NCI-H2227 (cell line): ENCODE data around the gene PTRHD1.
A peak's percentile ranks its signal among the peaks of the same experiment; 100 is the strongest.
"Not testable (repeated sequence)": the region's sequence is repeated elsewhere in the genome, so short reads cannot be mapped to it uniquely, and the experiment has no call there.

Source experiments
- DNase-seq: peaks from one replicate; lab custom pipeline; 2025; ENCODE audit not compliant: unreplicated experiment; lab: John Stamatoyannopoulos, UW

PTRHD1 gene

DNA sequence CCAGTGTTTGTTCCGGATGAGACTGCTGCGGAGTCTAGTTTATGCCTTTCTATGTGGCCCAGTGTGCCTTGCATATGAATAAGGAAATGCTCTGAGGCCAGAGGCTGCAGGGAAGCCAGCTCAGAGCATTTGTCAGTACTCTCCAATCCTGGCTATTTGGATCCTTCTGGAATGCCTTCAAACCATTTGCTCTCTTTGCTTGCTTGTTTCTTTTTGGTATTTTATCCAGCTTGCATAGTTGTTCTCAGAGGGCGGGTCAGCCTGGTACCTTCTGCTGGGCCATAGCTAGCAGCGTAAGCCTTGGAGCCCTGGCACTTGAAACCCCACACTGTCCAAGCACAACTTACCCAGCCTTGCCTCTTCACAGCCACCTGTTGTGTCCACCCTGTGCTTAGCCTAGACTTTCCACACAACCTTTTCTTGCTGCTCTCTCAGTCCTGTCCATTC, 20.5 kb upstream of the PTRHD1 start:
- no peak for DNase-seq

DNA sequence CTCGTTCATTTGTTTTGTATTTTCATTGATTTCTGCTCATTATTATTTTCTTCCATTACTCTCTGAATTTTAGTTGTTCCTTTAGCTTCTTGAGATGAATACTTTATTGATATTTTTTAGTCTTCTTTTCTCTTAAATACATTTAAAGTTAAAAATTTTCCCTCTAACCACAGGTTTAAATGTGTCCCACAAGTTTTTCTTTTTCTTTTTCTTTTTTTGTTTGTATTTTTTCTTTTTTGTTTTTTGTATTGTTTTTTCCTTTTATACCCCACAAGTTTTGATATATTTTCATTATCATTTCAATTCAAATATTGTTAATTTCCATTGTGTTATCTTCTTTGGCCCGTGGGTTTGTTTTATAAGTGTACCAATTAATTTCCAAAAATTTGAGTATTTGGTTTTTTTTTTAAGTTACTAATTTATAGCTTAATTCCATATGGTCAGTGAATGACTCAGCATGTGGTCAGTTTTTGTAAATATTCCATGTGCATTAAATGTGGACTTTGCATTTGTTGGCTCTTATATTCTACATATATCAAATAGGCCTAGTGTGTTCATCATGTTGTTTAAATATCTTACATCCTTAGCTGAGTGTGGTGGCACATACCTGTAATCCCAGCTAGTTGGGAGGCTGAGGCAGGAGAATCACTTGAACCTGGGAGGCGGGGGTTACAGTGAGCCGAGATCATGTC, 16.3 kb upstream of the PTRHD1 start:
- no peak for DNase-seq

DNA sequence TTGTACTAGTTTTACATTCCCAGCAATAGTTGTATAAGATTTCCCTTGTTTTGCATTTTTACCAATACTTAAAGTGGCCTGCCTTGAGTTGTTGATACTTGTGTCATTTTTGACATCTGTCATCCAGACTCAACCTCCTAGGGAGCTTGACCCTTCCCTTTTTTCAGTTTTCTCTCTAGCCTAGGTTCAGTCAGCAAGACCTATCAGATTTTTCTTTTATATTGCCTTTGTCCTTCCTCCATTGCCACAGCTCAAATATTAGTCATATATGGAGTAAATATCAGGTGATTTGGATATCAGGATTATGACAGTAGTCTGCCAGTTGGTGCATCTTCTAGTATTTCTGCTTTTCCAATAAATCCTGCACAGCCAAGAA, 13.5 kb upstream of the PTRHD1 start:
- DNase-seq = no peak

DNA sequence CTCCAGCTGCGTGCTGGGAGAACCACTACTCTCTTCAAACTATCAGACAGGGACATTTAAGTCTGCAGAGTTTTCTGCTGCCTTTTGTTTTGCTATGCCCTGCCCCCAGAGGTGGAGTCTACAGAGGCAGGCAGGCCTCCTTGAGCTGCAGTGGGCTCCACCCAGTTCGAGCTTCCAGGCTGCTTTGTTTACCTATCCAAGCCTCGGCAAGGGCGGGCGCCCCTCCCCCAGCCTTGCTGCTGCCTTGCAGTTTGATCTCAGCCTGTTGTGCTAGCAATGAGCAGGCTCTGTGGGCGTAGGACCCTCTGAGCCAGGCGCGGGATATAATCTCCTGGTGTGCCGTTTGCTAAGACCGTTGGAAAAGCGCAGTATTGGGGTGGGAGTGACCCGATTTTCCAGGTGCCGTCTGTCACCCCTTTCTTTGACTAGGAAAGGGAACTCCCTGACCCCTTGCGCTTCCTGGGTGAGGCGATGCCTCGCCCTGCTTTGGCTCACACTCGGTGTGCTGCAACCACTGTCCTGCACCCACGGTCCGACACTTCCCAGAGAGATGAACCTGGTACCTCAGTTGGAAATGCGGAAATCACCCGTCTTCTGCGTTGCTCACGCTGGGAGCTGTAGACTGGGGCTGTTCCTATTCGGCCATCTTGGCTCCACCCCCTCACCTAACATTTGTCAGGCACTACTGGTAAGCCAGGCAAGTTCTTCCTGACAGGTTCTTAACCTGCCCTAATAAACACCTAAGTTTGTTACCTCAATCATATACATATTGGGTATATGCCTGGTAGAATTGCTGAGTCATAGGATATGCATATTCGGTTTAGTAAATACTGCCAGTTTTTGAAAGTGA, 12.8 kb upstream of the PTRHD1 start:
- not testable (repeated sequence) for DNase-seq

DNA sequence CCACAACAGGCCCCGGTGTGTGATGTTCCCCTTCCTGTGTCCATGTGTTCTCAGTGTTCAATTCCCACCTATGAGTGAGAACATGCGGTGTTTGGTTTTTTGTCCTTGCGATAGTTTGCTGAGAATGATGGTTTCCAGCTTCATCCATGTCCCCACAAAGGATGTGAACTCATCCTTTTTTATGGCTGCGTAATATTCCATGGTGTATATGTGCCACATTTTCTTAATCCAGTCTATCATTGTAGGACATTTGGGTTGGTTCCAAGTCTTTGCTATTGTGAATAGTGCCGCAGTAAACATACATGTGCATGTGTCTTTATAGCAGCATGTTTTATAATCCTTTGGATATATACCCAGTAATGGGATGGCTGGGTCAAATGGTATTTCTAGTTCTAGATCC, 7.3 kb upstream of the PTRHD1 start:
- not testable (repeated sequence) for DNase-seq

DNA sequence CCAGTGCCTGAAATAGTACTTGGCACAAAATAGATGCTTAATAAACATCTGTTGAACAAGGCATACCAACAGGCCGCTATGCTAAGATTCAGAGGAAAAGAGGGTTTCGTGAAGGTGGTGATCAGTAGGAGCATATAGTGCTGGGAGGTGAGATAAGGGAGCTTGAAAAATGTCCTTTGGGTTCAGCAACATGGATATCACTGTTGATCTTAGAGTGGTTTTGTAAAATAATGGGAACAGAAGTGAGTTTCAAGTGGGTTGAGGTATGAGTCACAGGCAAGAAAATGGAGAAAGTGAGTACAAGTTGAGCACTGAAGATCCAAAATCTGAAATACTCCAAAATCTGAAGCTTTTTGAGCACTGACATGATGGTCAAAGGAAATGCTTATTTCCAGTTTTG, 4.5 kb upstream of the PTRHD1 start:
- DNase-seq = no peak

DNA sequence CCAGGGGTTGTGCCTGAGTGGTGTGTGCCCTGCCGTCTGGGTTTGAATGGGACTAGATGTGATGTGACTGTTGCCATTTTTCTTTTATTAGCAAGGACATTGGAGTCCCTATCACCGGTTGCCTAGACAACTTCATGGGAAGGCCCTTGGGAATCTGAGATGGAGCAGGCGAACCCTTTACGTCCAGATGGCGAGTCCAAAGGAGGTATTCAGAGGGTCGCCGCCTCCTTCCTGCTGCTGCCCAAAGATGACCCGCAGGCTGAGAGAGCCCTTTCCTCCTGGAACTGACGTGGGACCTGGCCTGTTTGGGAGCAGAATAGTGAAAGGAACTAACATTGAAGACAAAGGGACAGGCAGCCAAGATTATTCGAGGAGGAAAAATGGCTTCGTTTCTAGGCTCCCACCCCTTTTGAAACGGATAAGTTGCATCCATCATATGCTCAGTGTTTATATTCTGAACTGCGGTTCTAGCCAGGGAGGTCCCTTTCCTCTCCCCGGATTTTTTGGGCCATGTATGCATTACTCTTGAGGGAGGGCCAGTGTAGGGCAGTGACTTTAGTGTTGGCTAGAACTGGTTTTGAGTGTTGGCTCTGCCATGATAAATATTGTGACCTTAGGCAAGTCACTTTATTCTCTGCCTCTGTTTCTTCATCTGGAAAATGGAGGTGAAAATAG, 707 bp upstream of the PTRHD1 start:
- DNase-seq = peak; percentile 67

DNA sequence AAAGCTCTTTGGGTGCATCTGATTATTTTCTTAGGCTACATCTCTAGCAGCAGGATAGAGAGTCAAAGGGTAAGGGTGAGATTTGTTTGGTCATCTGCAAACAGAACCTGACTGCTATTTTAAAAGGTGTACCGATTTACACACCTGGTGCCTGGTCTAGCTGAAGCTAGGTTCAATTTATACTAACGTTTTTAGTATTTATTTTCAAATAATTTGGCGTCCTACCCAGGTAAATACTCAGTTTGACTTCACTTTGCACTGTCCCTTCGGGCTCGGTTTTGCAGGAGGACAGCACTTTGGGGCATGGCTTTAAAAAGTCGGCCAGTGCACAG, 683 bp downstream of the PTRHD1 start:
- no peak for DNase-seq

DNA sequence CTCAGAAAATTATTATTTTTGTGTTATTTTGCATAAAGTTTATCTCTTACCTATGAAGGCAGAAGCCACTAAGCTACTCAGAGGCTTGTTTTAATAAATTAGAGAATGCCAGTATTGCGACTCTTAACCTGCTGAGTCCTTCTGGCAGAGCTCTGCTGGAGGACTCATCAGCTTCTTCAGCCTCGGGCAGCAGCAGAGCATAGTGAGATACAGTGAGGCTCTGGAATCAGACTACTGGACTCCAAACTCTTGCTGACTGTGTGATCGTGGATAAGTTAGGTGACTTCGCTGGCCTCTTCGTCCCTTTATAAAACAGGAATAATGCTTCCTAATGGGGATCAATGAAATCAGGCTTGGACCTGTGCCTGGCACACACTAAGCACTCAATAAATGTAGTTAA, 1.7 kb downstream of the PTRHD1 start:
- no peak for DNase-seq

DNA sequence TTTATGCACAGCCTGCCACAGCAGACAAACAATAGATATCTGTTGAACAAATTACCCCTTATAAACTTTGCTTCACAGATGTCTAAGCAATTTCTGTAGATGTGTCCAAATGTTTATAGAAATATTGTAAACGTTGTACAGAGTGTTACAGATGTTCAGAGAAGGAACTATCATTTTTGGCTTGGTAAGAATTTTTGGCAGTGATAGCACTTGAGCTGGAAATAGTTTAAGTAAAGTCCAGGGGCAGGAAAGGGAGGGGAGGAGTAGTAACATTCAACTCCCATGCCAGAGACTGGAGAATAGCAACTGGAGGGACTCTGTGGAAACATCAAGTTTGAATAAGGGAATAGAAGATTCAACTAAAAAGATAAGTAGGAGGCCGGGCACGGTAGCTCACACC, 4.4 kb downstream of the PTRHD1 start:
- DNase-seq = no peak

DNA sequence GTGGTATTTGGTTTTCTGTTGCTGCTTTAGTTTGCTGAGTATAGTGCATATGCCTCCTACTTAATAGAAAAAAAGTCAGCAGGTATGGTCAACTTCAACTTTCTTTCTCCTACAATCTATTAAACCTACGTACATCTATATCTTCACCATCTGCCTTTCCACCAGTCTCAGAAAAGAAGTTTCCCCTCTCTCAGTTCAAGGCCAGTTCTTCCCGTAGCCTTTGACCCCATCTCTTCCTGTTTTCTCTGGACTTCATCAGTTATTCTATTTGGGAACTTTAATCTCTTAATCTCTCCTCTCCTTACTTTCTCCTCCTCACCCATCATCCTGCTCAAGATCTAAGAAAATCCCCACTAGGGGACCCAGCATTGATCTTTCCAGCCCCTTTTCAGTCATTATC, 5.7 kb downstream of the PTRHD1 start:
- DNase-seq = no peak

DNA sequence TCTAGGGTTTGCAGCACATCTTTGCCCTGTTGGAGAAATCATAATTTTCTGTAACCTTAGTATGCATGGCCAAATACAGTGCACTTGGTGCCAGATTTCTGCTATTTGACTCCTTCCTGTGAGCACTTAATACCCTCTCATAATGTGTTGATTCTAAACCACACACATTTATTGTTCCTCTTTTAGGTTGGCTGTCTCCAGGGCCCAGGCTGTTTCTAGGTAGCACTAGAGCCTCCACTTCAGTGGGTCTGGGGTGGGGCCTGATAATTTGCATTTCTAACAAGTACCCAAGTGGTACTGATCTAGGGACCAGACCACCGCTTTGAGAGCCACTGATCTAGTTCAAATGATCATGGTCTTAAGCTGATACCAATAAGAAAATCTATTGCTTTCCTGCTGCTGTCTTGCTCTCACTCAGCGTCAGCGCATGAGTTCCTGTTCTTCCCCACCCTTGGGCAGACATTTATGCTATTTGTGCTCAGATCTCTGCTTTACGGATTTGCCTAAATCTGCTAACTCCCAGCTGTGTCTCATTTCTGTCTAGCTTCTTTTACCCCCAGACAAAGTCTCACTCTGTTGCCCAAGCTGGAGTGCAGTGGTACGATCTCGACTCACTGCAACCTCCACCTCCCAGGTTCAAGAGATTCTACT, 7.4 kb downstream of the PTRHD1 start:
- DNase-seq = no peak

DNA sequence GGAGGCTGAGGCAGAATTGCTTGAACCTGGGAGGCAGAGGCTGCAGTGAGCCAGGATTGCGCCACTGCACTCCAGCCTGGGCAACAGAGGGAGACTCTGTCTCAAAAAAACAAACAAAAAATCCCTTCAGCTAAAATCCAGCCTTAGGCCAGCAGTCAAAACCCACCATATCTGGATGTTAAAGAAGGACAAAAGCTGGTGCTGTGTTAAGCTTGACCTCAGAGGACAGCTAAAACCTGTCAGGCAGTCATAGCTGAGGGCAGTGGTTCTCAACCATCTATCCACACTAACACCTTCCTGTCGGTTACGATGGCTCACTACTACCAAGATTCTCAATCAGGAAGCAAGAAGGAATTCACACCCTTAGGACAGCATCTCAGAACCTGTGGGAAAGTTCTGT, 9.6 kb downstream of the PTRHD1 start:
- no peak for DNase-seq

DNA sequence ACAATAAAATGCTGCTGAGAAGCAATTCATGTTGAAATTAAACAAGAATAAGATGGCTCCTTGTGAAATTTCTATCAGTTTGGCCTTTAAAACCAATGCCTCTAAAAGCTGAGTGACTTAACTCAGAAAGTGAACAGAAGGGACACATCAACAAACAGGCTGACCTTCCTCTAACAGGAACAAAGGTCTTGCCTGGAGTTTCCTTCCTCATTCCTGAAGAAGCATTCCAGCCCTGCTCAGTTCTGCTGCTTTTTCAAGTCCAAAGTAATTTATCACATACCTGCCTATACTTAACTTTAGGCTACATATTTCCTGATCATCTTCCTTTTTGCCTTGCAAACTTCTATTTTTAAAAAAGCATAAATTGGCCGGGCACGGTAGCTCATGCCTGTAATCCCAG, 14.1 kb downstream of the PTRHD1 start:
- DNase-seq = no peak

DNA sequence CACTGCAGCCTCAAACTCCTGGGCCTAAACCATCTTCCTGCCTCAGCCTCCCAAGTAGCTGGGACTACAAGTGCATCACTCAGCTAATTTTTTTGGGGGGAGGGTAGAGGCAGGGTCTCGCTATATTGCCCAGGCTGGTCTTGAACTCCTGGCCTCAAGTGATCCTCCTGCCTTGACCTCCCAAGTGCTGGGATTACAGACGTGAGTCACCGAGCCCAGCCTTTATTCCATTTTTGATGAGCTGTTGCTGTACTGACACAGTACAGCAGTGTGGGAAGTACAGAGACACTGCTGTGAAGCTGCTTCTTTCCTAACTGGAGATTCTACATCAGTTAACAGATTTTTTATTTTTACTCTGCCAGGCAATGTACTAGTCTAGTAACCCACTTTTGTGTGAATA, 18.8 kb downstream of the PTRHD1 start:
- DNase-seq = no peak

DNA sequence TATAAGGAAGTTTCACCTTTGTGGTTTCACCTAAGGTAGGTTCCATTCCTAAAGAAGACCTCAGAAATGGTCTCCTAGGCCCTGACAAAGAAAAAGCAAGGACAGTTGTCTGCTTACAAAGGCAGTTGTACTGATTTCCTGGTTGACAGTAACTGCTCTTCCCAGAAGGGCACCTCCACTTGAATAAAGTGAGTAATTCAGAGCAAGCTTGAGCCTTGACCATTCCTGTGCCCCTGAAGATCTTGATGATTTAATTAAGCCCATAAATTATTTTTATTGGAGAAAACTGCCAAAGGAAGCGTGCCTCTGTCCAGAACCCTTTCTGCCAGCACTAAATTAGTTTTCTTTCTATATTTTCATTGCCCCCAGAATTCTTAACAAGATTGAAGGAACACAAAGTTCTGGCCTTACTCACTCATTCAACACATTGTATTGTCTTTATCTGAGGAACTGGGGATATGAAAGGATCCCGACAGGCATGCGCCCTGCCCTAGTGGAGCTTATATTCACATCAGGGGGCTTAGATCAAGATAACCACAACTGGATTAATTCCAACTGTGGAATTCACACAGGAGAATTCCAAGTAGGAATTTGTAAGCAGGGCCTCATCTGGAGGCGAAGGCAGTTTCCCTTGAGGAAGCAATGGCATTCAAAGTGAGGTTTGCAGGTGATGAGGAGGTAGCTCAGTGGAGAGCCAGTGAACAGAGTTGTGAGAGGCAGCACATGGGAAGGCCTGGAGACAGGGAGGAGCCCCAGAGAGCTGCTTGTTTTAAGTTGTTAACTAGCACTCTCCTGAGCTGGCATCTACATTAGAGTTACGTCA, 21.2 kb downstream of the PTRHD1 start:
- DNase-seq = no peak

DNA sequence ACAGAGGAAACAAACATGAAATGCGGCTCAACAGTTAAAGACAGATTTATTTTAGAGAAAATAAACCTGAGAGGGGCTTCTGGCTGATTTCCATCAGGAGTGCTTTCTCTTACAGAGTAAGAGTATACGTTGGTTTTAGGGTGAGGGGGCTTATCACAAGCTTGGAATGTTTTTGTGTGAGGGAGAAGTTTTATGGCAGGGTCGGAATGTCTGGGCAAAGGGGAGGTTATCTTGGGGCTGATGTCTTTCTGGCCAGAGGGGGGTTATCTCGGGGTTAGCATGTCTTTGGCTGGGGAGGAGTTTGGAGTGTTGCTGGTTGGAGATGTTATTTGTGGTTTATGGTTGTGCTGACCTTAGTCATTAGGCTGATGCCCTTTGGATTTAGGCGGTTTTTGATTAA, 22.1 kb downstream of the PTRHD1 start:
- no peak for DNase-seq

DNA sequence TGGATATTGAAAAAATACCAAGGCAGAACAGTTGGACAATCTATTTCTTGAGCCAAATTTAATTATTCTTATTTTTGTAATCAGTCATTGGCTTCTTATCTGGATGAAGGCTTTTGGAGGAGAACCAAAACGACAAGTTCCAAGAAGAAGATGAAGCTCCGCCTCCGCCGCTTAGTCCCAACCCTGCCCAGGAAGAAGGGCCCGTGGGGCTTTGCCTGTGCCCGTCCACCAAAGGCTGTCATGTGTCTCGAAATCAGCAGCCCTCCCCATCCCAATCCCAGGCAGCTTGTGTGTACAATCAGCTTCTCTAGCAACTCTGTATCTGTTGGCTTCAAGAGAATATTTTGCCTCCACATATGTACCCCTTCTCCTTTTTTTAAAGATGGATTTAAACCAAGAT, 24.6 kb downstream of the PTRHD1 start:
- DNase-seq = no peak

DNA sequence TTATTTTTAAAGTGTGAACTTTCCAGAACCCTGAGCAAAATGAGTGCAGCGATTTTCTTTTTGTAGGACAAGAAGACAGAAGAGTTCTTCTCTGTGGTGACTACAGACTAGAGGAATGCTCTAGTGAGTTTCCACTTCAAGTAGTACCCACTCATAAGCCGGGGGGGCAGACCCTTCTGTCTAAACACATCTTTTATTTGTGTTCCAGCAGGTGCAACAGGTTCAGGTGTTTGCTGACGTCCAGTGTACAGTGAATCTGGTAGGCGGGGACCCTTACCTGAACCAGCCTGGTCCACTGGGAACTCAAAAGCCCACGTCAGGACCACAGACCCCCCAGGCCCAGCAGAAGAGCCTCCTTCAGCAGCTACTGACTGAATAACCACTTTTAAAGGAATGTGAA, 25.2 kb downstream of the PTRHD1 start:
- no peak for DNase-seq

DNA sequence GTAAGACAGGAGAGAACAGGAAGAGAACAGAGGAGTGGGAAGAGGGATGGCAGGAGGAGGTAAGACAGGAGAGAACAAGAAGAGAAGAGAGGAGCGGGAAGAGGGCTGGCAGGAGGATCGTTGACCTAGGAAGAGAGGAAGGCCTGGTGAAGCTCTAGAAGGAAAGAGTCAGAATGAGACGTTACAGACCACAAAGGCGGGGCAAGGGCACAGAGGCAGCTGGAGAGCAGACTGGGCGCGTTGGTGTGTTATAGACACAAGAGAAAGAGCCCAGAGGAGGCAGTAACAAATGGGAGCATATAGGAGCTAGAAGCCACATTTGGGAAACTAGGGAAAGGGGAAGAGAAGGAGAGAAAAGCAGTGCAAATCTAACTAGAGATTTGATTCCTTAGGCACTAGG, 26.6 kb downstream of the PTRHD1 start:
- no peak for DNase-seq

DNA sequence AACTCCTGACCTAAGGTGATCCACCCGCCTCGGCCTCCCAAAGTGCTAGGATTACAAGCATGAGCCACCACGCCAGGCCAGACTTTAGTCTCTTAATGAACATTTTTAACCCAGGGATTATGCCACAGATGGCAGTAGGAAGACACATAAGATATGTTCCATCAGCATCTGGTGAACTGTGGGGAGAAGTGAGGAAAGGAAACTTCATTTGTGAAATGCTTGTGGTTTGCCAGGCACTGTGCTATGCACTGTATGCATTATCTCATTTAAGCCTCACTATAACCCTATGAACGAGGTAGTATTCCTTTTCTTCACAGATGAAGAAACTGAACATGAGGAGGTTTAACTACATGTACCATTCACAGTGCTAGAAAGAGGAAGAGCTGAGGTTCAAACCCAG, 29.3 kb downstream of the PTRHD1 start:
- DNase-seq = no peak
